Chondrocyte (in vitro differentiated cells): ENCODE data around the gene EIF3J. TPM values are rescaled to one million over a fixed set of nuclear protein-coding genes. Genes with fewer than 3 reads are reported as not detected.

Experiments
- DNase-seq: peaks from one replicate; pipeline ENCODE4 v3.0.0; 2021; ENCODE audit warnings: mixed read lengths, low spot score
- H3K27ac Mint-ChIP-seq: one replicate; pipeline ENCODE4 v1.8.0; 2021; ENCODE audit warnings: mild to moderate bottlenecking, moderate library complexity, mixed read lengths; ENCODE audit not compliant: unreplicated experiment
- H3K27me3 Mint-ChIP-seq: 2 replicates; pipeline ENCODE4 v1.8.0; 2021; ENCODE audit warnings: low read depth, mixed read lengths
- H3K36me3 Mint-ChIP-seq: 2 replicates; pipeline ENCODE4 v1.8.0; 2021; ENCODE audit warnings: low read depth, mixed read lengths
- H3K4me1 Mint-ChIP-seq: 2 replicates; pipeline ENCODE4 v1.8.0; 2021; ENCODE audit warnings: low read depth, mild to moderate bottlenecking, mixed read lengths
- H3K4me3 Mint-ChIP-seq: one replicate; pipeline ENCODE4 v1.8.0; 2021; ENCODE audit warnings: mild to moderate bottlenecking, moderate library complexity, mixed read lengths; ENCODE audit not compliant: unreplicated experiment
- H3K9me3 Mint-ChIP-seq: 2 replicates; pipeline ENCODE4 v1.8.0; 2021; ENCODE audit warnings: low read depth, mixed read lengths
- CTCF ChIP-seq: fragments of 200-600 bp; sonication (generic); IDR thresholded peaks from 2 replicates; pipeline ENCODE4 v1.5.0; 2021; ENCODE audit warnings: antibody characterized with exemption, mild to moderate bottlenecking, moderate library complexity
- total RNA-seq: library from RNA; stranded (reverse); gene quantifications from 3 replicates; pipeline ENCODE4 v1.2.1, GENCODE V29; 2021

EIF3J gene
- total RNA-seq, 1 donor from 2014 or later, result 98.0 TPM

GRCh38 chr15:44495562-44495961 is 41.4 kb upstream of the EIF3J start:
- Mint-ChIP-seq H3K4me1 (peaks cover 2% of the 10 kb centered on the region), H3K9me3 (no peaks in the 10 kb centered on the region), H3K4me3 (no peak overlapping the region), H3K36me3 (peaks cover 9% of the 10 kb centered on the region), H3K27ac (no peak overlapping the region), H3K27me3 (no peaks in the 10 kb centered on the region)
- DNase-seq, result no peak
- TF ChIP-seq CTCF, result no peak

GRCh38 chr15:44500555-44500954 is 36.4 kb upstream of the EIF3J start:
- H3K36me3 Mint-ChIP-seq, result peaks cover 15% of the 10 kb centered on the region
- no peaks in the 10 kb centered on the region for H3K9me3 Mint-ChIP-seq
- TF ChIP-seq CTCF, result no peak
- DNase-seq, result no peak
- H3K4me1 Mint-ChIP-seq, result no peaks in the 10 kb centered on the region
- H3K27ac Mint-ChIP-seq, result no peak overlapping the region
- H3K4me3 Mint-ChIP-seq, result no peak overlapping the region
- H3K27me3 Mint-ChIP-seq, result no peaks in the 10 kb centered on the region

DNA sequence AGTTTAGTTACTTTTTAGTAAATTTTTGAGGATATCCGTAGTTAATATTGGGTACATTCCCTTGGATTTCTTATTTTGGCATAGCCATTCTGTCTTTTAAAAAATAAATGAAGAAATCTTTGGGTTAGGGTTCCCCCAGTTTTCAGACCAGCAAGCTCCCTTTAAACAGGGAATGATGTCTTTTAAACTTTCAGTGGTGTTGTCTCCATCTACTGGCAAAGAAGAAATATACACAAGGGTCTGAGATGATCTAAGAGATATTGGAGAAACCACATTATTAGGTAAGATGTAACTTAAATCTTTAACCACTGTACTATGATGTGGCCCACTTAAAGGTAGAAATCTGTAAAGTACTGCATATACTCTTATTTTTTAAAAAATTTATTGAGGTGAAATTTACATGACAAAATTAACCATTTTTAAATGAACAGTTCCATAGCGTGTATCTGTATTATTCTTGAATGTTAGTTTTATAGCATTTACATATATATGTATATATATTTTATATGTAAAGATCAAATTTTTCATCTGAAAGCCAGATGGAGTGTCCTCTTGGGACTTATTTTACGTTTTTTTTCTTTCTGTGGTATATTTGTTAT is 35.1 kb upstream of the EIF3J start:
- H3K9me3 Mint-ChIP-seq, result no peaks in the 10 kb centered on the region
- no peaks in the 10 kb centered on the region for H3K4me1 Mint-ChIP-seq
- DNase-seq, result no peak
- H3K27me3 Mint-ChIP-seq, result no peaks in the 10 kb centered on the region
- peak; percentile 91 for TF ChIP-seq CTCF
- H3K36me3 Mint-ChIP-seq, result peaks cover 13% of the 10 kb centered on the region
- H3K4me3 Mint-ChIP-seq, result no peak overlapping the region
- H3K27ac Mint-ChIP-seq, result no peak overlapping the region

- no peaks in the 10 kb centered on the region for H3K27me3 Mint-ChIP-seq
- DNase-seq, result no peak
Observed at GRCh38 chr15:44516436-44516835, 20.5 kb upstream of the EIF3J start.

DNA sequence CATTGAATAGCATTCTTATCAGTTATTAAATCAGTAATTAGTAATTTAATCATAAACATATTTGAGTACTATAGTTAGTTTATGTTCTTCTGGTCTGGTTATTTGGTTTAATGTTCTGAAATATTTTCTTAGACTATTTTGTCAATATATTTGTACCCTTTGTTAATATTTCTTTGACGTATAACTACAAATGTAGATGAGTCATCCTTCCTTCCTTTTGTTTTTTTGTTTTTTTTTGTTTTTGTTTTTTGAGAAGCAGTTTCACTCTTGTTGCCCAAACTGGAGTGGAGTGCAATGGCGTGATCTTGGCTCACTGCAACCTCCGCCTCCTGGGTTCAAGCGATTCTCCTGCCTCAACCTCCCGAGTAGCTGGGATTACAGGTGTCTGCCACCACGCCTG is 17.4 kb upstream of the EIF3J start:
- no peaks in the 10 kb centered on the region for H3K27me3 Mint-ChIP-seq
- H3K4me1 Mint-ChIP-seq, result peaks cover 7% of the 10 kb centered on the region
- DNase-seq, result no peak
- no peak overlapping the region for H3K27ac Mint-ChIP-seq
- no peaks in the 10 kb centered on the region for H3K9me3 Mint-ChIP-seq
- H3K36me3 Mint-ChIP-seq, result peaks cover 8% of the 10 kb centered on the region
- no peak overlapping the region for H3K4me3 Mint-ChIP-seq
- TF ChIP-seq CTCF, result no peak

More at GRCh38 chr15:44516436-44516835, 20.5 kb upstream of the EIF3J start:
- no peak overlapping the region for H3K4me3 Mint-ChIP-seq
- peaks cover 6% of the 10 kb centered on the region for H3K36me3 Mint-ChIP-seq
- H3K27ac Mint-ChIP-seq, result no peak overlapping the region
- H3K9me3 Mint-ChIP-seq, result no peaks in the 10 kb centered on the region
- no peak for TF ChIP-seq CTCF
- no peaks in the 10 kb centered on the region for H3K4me1 Mint-ChIP-seq
